ENCODE data around the gene C20orf202.

The C20orf202 gene

GRCh38 chr20:1184638-1185315 is 18.5 kb upstream of the C20orf202 start, which contains the start of gene TMEM74B:
TMEM74B (minus strand) TSS chr20:1184981; CDS start chr20:1183801, 1,180 bp downstream.
- DNase-seq (ENCODE audit: low read depth in 2 of 2) = no peak

DNA sequence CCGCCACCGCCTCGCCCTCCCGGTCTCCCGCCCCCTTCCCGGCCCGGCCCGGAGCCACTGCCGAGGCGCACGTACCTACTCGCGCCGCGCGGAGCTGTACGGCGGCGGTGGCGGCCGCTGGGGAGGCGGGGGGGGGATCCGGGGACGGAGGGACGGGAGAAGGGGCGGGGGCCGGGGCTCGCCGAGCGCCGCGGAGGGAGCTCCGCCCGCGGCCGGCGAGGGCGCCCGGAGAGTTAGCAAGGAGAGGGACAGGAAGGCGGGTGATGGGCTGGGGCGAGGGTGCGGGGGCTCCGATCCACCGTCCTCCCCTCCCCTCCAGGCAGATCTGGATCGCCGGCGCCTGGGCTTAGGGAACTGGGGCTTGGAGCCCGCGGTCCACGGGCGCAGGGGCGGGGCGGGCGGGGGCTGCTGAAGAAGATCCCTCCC is 17.9 kb upstream of the C20orf202 start:
- no peak for DNase-seq (ENCODE audit: low read depth in 2 of 2)

GRCh38 chr20:1185790-1186334 is 17.4 kb upstream of the C20orf202 start:
- no peak for DNase-seq (ENCODE audit: low read depth in 2 of 2)

DNA sequence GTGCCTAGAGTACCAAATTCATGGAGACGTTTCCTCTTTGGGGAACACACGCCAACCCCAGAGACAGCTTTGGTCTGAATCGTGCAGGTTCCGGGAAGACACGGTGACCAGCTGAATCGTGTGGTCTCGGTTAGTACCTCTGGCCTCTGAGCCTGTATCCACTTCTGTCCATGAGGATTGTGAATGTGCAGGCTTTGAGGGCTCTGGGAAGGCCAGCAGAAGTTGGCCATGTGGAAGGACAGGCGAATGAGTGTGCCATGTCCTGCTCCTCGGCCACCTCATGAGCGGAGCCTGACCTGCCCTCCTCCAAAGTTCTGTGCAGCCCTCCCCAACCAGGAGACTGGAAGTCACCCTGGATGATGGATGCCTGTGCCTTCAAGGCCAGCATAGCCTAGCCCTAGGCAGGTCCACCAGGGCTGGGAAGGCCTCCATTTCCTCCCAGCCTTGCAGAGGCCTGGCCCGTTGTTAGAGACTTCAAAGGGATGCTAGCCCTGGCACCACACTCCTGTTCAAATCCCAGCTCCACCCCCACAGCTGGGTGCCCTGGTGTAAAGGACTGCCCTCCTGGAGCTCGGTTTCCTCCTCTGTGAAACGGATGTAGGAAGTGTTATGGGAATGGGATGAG is 16.8 kb upstream of the C20orf202 start:
- DNase-seq (ENCODE audit: low read depth in 2 of 2) = no peak

GRCh38 chr20:1187605-1188171 is 15.6 kb upstream of the C20orf202 start:
- no peak for DNase-seq (ENCODE audit: low read depth in 2 of 2)

- DNase-seq (ENCODE audit: low read depth in 2 of 2) = no peak
Measured at GRCh38 chr20:1188347-1188746, 14.9 kb upstream of the C20orf202 start.

GRCh38 chr20:1189827-1190226 is 13.4 kb upstream of the C20orf202 start:
- no peak for DNase-seq (ENCODE audit: low read depth in 2 of 2)

DNA sequence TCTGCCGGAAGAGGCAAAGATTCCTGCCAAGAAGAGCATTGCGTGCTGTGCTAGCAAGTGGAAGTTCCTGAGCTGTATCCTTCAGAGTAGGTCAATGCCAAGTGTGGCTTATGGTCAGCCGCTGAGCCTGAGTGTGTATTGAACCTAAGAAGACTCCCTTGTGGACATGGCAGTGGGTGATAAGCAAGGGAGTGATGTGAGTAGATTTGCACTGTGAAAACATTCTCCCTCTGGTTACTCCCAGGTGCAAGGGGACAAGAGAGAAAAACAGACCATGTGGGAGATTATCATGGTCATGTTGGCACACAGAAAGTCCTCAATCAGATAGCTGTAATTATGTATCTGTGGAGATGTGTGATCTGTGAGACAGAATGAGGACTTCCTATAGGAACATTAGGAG is 12.4 kb upstream of the C20orf202 start:
- DNase-seq (ENCODE audit: low read depth in 2 of 2) = no peak

- DNase-seq (ENCODE audit: low read depth in 2 of 2) = no peak
Measured at GRCh38 chr20:1191299-1191698, 12.0 kb upstream of the C20orf202 start.

DNA sequence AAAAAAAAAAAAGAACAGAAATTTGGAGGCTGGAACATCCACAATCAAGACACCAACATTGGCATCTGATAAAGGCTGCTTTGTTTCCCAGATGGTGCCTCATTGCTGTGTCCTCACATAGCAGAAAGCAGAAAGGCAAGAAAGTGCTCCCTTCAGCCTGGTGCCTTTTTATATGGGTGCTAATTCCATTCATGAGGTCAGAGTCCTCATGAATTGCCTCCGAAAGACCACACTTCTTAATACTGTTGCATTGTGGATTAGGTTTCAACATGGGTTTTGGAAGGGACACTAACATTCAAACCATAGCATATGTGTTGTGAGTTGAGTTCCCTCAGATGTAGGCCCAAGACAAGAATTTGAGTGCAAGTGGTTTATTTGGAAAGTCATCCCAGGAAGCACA is 8.0 kb upstream of the C20orf202 start:
- no peak for DNase-seq (ENCODE audit: low read depth in 2 of 2)

- DNase-seq (ENCODE audit: low read depth in 2 of 2) = no peak
Measured at GRCh38 chr20:1196634-1197033, 6.6 kb upstream of the C20orf202 start.

DNA sequence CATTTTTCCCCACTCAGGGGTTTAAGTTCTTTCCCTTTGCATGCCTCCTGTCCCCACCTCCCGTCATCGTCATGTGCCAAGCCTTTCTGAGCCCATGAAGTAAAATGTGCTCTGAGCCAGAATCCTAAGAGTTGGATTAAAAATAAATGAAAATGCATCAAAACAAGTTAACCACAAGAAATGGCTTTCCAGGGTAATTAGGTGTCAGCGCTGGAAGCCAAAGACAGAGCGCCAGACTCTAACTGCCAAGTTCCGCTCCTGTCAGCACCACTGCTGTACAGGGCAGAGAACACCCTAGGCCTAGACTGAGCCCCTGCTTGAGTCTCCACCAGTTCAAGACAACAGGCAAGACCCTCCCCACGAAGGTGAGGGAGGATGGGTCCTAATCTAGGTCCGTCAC is 5.5 kb upstream of the C20orf202 start:
- no peak for DNase-seq (ENCODE audit: low read depth in 2 of 2)

- DNase-seq (ENCODE audit: low read depth in 2 of 2) = no peak
Measured at GRCh38 chr20:1198751-1199150, 4.5 kb upstream of the C20orf202 start.

DNA sequence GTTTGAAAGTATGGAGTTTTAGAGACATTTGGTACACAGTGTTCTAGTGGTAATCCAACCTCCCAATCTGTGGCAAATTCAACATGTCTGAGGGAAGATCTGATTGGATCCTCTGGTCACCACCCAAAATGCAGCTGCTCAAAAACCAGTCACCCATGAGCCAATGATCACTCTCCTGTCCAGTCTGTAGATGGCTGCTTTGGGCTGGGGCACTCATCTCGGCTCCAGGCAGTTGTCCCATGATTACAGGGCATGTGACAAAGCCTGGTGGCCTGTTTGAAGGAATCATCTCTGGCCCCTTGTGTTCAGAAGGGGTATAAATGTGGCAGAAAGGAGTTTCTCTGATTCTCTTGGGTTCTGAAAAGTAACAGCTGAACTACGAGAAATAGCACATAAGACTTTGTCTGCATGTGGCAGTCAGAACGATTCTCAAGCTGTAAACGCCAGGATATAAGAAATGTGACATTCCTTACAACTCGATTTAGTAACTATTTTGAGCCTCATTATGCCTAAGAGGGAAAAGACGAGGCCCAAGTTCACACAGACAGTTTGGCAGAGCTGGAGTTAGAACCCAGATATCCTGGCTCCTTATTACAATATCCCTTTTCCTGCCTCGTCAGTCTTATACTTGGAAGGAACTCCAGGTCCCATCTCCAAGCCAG is 3.9 kb upstream of the C20orf202 start:
- no peak for DNase-seq (ENCODE audit: low read depth in 2 of 2)

DNA sequence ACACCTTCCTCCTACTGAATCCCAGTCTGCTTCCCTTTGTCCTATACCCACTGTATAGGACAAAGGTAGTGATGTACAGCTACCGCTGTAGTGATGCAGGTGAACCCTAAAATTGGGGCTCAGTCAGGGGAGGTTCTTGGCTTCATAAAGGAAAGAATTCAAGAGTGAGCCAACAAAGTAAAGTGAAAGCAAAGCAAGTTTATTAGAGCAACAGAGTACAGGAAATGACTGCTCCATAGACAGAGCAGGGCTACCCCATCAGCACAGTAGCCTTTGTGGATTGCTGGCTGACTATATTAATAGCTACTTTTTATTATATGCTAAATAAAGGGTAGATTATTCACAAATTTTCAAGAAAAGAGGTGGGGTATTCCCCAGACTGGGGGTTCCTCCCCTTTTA is 3.3 kb upstream of the C20orf202 start:
- no peak for DNase-seq (ENCODE audit: low read depth in 2 of 2)

- DNase-seq (ENCODE audit: low read depth in 2 of 2) = no peak
Measured at GRCh38 chr20:1203630-1204029, 376 bp downstream of the C20orf202 start.

DNA sequence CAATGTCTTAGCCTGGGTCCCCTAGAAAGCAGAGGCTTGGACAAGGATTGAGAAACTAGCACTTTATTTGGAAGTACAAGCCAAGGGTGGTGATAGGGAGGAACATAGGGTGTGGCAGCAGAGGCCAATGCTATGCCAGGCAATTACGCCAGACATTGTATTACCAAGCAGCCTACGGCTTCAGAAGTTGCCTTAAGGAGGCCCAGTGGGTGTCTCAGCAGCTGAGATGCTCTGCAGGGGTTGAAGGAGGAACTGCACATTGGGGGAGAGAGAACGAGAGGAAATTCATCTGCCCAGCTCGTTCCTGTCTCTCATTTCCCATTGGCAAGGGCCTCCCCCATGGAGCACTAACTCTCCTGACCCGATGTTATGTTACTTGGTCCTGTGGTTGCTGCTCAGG is 859 bp downstream of the C20orf202 start:
- no peak for DNase-seq (ENCODE audit: low read depth in 2 of 2)

GRCh38 chr20:1204576-1204975 is 1.3 kb downstream of the C20orf202 start:
- DNase-seq (ENCODE audit: low read depth in 2 of 2) = no peak

- DNase-seq (ENCODE audit: low read depth in 2 of 2) = no peak
Measured at GRCh38 chr20:1205802-1206201, 2.5 kb downstream of the C20orf202 start.

GRCh38 chr20:1206366-1207148 is 3.3 kb downstream of the C20orf202 start:
- no peak for DNase-seq (ENCODE audit: low read depth in 2 of 2)

GRCh38 chr20:1207293-1207878 is 4.1 kb downstream of the C20orf202 start:
- no peak for DNase-seq (ENCODE audit: low read depth in 2 of 2)

Measured in fibroblast of skin of left biceps (primary cell).